Myocyte (in vitro differentiated cells): ENCODE data around the gene DYNC1I2. TPM values are rescaled to one million over a fixed set of nuclear protein-coding genes. Genes with fewer than 3 reads are reported as not detected.
A peak's percentile ranks its signal among the peaks of the same experiment; 100 is the strongest.

ENCODE experiments used
- DNase-seq: peaks from one replicate; pipeline ENCODE4 v3.0.0-alpha.2; 2012; ENCODE audit warnings: low read depth
- polyA plus RNA-seq: library from polyadenylated mRNA; unstranded; fragments of >200 nt; gene quantifications from one replicate; pipeline ENCODE4 v1.2.1, GENCODE V29; 2012; ENCODE audit warnings: missing spikeins
- total RNA-seq: library from RNA; depleted of rRNA; stranded (reverse); fragments of >200 nt; gene quantifications from 2 replicates; pipeline ENCODE4 v1.2.3, GENCODE V29; 2014

Gene DYNC1I2
- total RNA-seq: 141 and 164 TPM in 2 replicates
- polyA plus RNA-seq: 91.2 TPM

- peak; percentile 98 for DNase-seq
Measured at GRCh38 chr2:171687287-171688128, at the start of gene DYNC1I2. TSS of gene DYNC1I2 (plus strand) at chr2:171687469. CDS start at chr2:171690156, 2,687 bp downstream.

DNA sequence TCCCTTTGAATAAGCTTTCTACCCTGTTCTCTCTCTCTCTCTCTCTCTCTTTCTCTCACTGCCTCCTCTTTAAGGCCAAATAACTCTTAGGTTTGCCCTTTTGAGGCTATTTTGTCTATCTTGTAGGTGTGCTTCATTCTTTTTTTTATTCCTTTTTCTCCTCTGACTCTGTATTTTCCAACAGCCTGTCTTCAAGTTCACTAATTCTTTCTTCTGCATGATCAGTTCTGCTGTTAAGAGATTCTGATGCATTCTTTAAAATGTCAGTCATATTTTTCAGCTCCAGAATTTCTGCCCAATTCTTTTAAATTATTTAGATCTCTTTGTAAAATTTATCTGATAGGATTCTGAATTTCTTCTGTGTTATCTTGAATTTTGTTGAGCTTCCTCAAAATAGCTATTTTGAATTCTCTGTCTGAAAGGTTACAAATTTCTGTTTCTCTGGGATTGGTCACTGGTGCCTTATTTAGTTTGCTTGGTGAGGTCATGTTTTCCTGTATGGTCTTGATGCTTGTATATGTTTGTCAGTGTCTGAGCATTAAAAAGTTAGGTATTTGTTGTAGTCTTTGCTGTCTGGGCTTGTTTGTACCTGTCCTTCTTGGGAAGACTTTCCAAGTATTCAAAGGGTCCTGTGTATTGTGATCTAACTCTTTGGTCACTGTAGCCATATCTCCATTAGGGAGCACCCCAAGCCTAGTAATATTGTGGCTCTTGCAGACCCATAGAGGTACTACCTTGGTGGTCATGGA lies 35.4 kb upstream of the DYNC1I2 start:
- no peak for DNase-seq

DNA sequence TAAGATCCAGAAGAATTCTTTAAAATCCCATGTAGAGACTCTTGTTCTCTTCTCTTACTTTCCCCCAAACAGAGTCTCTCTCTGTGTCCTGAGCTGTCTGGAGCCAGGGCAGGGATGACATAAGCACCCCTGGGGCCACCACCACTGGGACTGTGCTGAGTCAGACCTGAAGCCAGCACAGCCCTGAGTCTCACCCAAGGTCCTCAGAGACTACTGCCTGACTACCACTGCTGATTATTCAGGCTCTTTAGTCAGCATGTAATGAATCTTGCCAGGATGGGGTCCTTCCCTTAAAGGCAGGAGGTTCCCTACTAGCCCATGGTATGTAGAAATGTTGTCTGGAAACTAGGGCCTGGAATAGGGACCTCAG lies 34.9 kb upstream of the DYNC1I2 start:
- no peak for DNase-seq

DNA sequence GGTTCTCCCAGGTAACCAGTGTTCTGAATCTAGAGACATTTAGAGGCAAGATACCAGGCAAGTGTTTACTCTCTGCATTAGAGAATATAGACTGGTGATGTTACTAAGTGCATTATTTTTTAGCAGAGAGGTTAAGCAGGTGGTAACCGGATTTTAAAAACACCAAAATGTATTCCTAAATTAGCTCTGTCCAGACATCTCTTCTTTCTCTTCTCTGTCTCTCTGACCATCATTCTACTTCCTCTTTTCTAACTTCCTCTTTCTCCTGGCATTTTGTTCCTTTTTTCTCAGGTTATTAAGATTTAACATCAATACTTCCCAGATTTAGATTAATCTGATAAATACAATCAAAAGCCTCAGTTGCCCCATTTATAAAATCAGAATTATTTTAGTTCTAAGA lies 31.7 kb upstream of the DYNC1I2 start:
- DNase-seq: no peak

- no peak for DNase-seq
Measured at GRCh38 chr2:171667041-171667440, 20.2 kb upstream of the DYNC1I2 start.

- no peak for DNase-seq
Measured at GRCh38 chr2:171668183-171668582, 19.1 kb upstream of the DYNC1I2 start.

DNA sequence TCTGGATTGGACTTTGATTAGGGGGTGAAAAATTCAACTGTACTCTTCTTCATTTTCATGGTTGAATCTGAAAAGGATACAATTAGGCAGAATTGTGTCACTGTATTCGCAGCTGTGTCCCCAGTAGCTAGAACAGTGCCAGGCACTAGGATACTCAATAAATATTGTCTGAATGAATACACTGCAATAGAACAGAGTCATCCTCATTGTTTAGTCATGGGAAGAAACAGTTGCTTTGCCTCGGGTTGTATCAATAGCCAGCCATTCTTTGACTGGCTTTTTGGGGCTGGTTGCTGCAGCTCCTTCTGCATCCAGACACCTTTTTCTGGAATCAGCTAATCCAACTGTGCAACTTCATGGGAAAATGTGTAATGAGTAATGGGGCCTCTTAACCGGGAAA lies 18.1 kb upstream of the DYNC1I2 start:
- no peak for DNase-seq

- DNase-seq: no peak
Measured at GRCh38 chr2:171670655-171671054, 16.6 kb upstream of the DYNC1I2 start.

DNA sequence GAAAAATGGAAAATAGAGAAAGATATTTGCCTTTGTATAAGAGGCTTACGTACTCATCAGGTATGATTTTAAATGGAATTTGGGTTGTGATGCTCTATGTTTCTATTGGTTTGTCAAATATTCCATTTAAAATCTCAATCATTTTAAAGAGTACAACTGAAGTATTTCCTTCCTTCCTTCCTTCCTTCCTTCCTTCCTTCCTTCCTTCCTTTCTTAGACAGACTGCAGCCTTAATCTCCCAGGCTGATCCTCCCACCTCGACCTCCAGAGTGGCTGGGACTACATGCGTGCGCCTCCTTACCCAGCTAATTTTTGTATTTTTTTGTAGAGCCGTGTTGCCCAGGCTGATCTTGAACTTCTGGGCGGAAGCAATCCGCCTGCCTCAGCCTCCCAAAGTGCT lies 15.4 kb upstream of the DYNC1I2 start:
- DNase-seq: no peak

- DNase-seq: no peak
Measured at GRCh38 chr2:171673905-171674304, 13.4 kb upstream of the DYNC1I2 start.

GRCh38 chr2:171675810-171676345 lies 11.4 kb upstream of the DYNC1I2 start:
- no peak for DNase-seq

- DNase-seq: no peak
Measured at GRCh38 chr2:171678619-171679018, 8.7 kb upstream of the DYNC1I2 start.

- DNase-seq: no peak
Measured at GRCh38 chr2:171688129-171688465, 828 bp downstream of the DYNC1I2 start.

DNA sequence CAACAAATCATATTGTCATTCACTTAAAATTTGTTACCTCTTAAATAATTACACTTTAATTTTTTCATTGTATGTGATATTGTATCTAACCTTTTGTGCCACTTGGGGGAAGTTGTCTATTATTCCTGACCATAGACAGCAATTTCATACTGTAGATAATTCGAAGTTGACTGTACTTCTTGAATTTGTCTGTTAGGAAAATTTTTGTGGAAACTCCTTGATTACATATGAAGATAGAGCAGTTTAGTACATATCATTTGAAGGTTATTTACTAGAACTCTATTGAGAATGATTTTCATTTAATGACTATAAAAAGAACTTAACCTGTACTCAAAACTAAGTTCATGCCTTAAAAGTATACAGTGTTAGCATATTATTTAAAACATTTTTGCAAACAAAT lies 5.1 kb downstream of the DYNC1I2 start:
- DNase-seq: no peak

- no peak for DNase-seq
Measured at GRCh38 chr2:171702781-171703556, 15.7 kb downstream of the DYNC1I2 start.

DNA sequence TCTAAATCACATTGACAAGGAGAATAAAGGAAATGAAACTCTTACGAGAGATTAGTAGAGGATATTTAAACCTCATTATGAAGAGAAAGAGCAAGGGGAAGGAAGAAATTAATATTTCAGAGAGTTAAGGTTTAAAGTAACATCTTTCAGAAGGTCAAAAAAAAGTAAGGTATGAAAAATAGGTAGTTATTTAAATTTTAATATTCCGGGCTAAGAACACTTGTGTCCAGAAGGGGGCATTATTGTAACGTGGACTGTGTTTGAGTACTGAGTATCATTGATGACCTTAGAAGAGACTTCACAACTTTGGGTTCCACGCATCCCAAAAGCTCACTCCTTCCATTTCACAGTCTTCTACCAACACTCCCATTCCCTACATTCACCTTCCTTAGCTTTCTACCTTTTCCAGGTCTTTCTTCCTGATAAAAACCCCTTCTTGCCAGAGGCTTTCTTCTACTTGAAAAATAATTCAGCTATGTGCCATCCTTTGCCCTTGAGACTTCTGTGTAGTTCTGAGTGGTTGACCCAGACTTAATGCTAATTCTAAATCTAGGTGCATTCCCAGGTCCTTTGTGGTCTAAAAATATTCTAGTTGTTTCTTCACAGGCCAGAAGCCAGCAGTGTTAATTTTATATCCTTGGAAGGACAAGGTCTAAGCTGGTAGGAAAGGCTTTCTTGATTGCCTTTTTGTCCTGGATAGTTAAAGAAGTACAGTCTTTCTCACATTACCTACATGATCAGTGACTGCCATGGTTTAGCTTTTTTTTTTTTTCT lies 16.5 kb downstream of the DYNC1I2 start:
- peak; percentile 18 for DNase-seq

- peak; percentile 21 for DNase-seq
Measured at GRCh38 chr2:171706152-171706803, 19.0 kb downstream of the DYNC1I2 start.

GRCh38 chr2:171707752-171708151 lies 20.5 kb downstream of the DYNC1I2 start:
- DNase-seq: no peak

- DNase-seq: no peak
Measured at GRCh38 chr2:171709011-171709685, 21.9 kb downstream of the DYNC1I2 start.

- DNase-seq: peak; percentile 2
Measured at GRCh38 chr2:171711351-171711750, 24.1 kb downstream of the DYNC1I2 start.
